WTC11 (cell line): ENCODE measurements around the gene LYZ. TPM values are rescaled to one million over a fixed set of nuclear protein-coding genes. Genes with fewer than 3 reads are reported as not detected.
A peak's percentile ranks its signal among the peaks of the same experiment; 100 is the strongest.

Experiments used
- ATAC-seq: fragments of 200-7000 bp; cut with Tn5 transposase; 2 replicates; pipeline ENCODE4 v1.10.0; 2021; ENCODE audit warnings: mild to moderate bottlenecking, moderate library complexity
- CTCF ChIA-PET: fragments of 300-600 bp; sonication (Branson Sonifier 250); formaldehyde crosslinking; loops from one replicate; lab custom pipeline; 2021; ENCODE audit warnings: antibody characterized with exemption; lab: Charles Lee
- POLR2A ChIA-PET: fragments of 350-600 bp; sonication (Branson Sonifier 250); formaldehyde crosslinking; loops from one replicate; lab custom pipeline; 2021; ENCODE audit warnings: antibody characterized with exemption; lab: Charles Lee
- DNase-seq: peaks from one replicate; pipeline ENCODE4 v3.0.0; 2021; ENCODE audit warnings: low spot score
- H3K27ac Mint-ChIP-seq: 2 replicates; pipeline ENCODE4 v1.8.0; 2021; ENCODE audit warnings: mixed read lengths
- H3K27me3 Mint-ChIP-seq: 2 replicates; pipeline ENCODE4 v1.8.0; 2021; ENCODE audit warnings: low read depth, mild to moderate bottlenecking, moderate library complexity, mixed read lengths
- H3K36me3 Mint-ChIP-seq: 2 replicates; pipeline ENCODE4 v1.8.0; 2021; ENCODE audit warnings: mixed read lengths
- H3K4me1 Mint-ChIP-seq: 2 replicates; pipeline ENCODE4 v1.8.0; 2022; ENCODE audit warnings: mixed read lengths
- H3K4me3 Mint-ChIP-seq: 2 replicates; pipeline ENCODE4 v1.8.0; 2021; ENCODE audit warnings: mild to moderate bottlenecking, moderate library complexity, mixed read lengths
- H3K9me3 Mint-ChIP-seq: 2 replicates; pipeline ENCODE4 v1.8.0; 2021; ENCODE audit warnings: mixed read lengths
- ATF1 ChIP-seq: sonication (generic); formaldehyde crosslinking; IDR thresholded peaks from 2 replicates; pipeline ENCODE4 v1.8.1; 2023; ENCODE audit warnings: mild to moderate bottlenecking, moderate library complexity, missing genetic modification reagents
- ELF4 ChIP-seq: sonication (generic); formaldehyde crosslinking; IDR thresholded peaks from 2 replicates; pipeline ENCODE4 v1.8.1; 2022; ENCODE audit warnings: low read depth, mild to moderate bottlenecking, moderate library complexity, missing genetic modification reagents
- EMX1 ChIP-seq: fragments of 250-450 bp; sonication (Bioruptor Pico); IDR thresholded peaks from 2 replicates; pipeline ENCODE4 v1.8.0; 2021; ENCODE audit warnings: mild to moderate bottlenecking
- ETV6 ChIP-seq: sonication (generic); formaldehyde crosslinking; IDR thresholded peaks from 2 replicates; pipeline ENCODE4 v1.8.1; 2022; ENCODE audit warnings: mild to moderate bottlenecking, missing genetic modification reagents
- FOXP1 ChIP-seq: sonication (generic); formaldehyde crosslinking; IDR thresholded peaks from 2 replicates; pipeline ENCODE4 v1.8.0; 2022; ENCODE audit warnings: missing genetic modification reagents, mild to moderate bottlenecking, moderate library complexity, borderline replicate concordance
- GABPB1 ChIP-seq: sonication (generic); formaldehyde crosslinking; IDR thresholded peaks from 2 replicates; pipeline ENCODE4 v1.8.1; 2023; ENCODE audit warnings: mild to moderate bottlenecking, missing genetic modification reagents
- GTF2I ChIP-seq: fragments of 250-450 bp; sonication (Bioruptor Pico); conservative IDR thresholded peaks from 2 replicates; pipeline ENCODE4 v1.4.0; 2021; ENCODE audit warnings: mild to moderate bottlenecking
- HMGA2 ChIP-seq: fragments of 250-450 bp; sonication (Bioruptor Pico); IDR thresholded peaks from 2 replicates; pipeline ENCODE4 v1.4.0; 2021; ENCODE audit warnings: mild to moderate bottlenecking, moderate library complexity
- JAZF1 ChIP-seq: fragments of 250-450 bp; sonication (Bioruptor Pico); IDR thresholded peaks from 2 replicates; pipeline ENCODE4 v1.9.0; 2021; ENCODE audit warnings: moderate library complexity, mild to moderate bottlenecking, inconsistent platforms
- JUN ChIP-seq: sonication (generic); formaldehyde crosslinking; IDR thresholded peaks from 2 replicates; pipeline ENCODE4 v1.8.0; 2023; ENCODE audit warnings: mild to moderate bottlenecking, missing genetic modification reagents
- KAT7 ChIP-seq: sonication (generic); formaldehyde crosslinking; IDR thresholded peaks from 2 replicates; pipeline ENCODE4 v1.8.1; 2023; ENCODE audit warnings: missing genetic modification reagents, mild to moderate bottlenecking, borderline replicate concordance
- MXD4 ChIP-seq: fragments of 250-450 bp; sonication (Bioruptor Pico); IDR thresholded peaks from 2 replicates; pipeline ENCODE4 v1.8.0; 2021; ENCODE audit warnings: mild to moderate bottlenecking, moderate library complexity, borderline replicate concordance
- NFATC4 ChIP-seq: fragments of 250-450 bp; sonication (Bioruptor Pico); IDR thresholded peaks from 2 replicates; pipeline ENCODE4 v1.9.0; 2021; ENCODE audit warnings: mild to moderate bottlenecking
- NR1H2 ChIP-seq: sonication (generic); formaldehyde crosslinking; IDR thresholded peaks from 2 replicates; pipeline ENCODE4 v1.9.0; 2021; ENCODE audit warnings: mild to moderate bottlenecking, moderate library complexity, missing genetic modification reagents
- SMAD4 ChIP-seq: sonication (generic); formaldehyde crosslinking; IDR thresholded peaks from 2 replicates; pipeline ENCODE4 v1.8.0; 2022; ENCODE audit warnings: mild to moderate bottlenecking, missing genetic modification reagents
- SP1 ChIP-seq: sonication (generic); formaldehyde crosslinking; conservative IDR thresholded peaks from 2 replicates; pipeline ENCODE4 v1.8.1; 2022; ENCODE audit warnings: missing genetic modification reagents
- TCF7 ChIP-seq: sonication (generic); formaldehyde crosslinking; IDR thresholded peaks from 2 replicates; pipeline ENCODE4 v1.8.0; 2022; ENCODE audit warnings: mild to moderate bottlenecking, low read depth, missing genetic modification reagents, moderate library complexity
- ZNF396 ChIP-seq: fragments of 250-450 bp; sonication (Bioruptor Pico); IDR thresholded peaks from 2 replicates; pipeline ENCODE4 v1.8.0; 2021; ENCODE audit warnings: mild to moderate bottlenecking, moderate library complexity, borderline replicate concordance
- total RNA-seq: library from RNA; stranded (reverse); gene quantifications from 3 replicates; pipeline ENCODE4 v1.2.3, GENCODE V29; 2021
- TF ChIP-seq, protein P1 (sequence below): sonication (generic); formaldehyde crosslinking; IDR thresholded peaks from 2 replicates; pipeline ENCODE4 v1.8.0; 2022; ENCODE audit warnings: mild to moderate bottlenecking, missing genetic modification reagents
- TF ChIP-seq, protein P2 (sequence below): sonication (generic); formaldehyde crosslinking; IDR thresholded peaks from 2 replicates; pipeline ENCODE4 v1.8.0; 2023; ENCODE audit warnings: missing genetic modification reagents
- TF ChIP-seq, protein P3 (sequence below): sonication (generic); formaldehyde crosslinking; IDR thresholded peaks from 2 replicates; pipeline ENCODE4 v1.8.1; 2023; ENCODE audit warnings: mild to moderate bottlenecking, moderate library complexity, missing genetic modification reagents
- TF ChIP-seq, protein P4 (sequence below): sonication (generic); formaldehyde crosslinking; IDR thresholded peaks from 2 replicates; pipeline ENCODE4 v1.8.1; 2022; ENCODE audit warnings: mild to moderate bottlenecking, missing genetic modification reagents, moderate library complexity, borderline replicate concordance
- TF ChIP-seq, protein P5 (sequence below): sonication (generic); formaldehyde crosslinking; IDR thresholded peaks from 2 replicates; pipeline ENCODE4 v1.8.1; 2022; ENCODE audit warnings: mild to moderate bottlenecking, moderate library complexity, missing genetic modification reagents
- TF ChIP-seq, protein P6 (sequence below): fragments of 250-450 bp; sonication (Bioruptor Pico); IDR thresholded peaks from 2 replicates; pipeline ENCODE4 v1.8.0; 2021; ENCODE audit warnings: mild to moderate bottlenecking

Gene LYZ
- total RNA-seq, 1 experiment from 2014 or later, result 1.0 TPM

DNA sequence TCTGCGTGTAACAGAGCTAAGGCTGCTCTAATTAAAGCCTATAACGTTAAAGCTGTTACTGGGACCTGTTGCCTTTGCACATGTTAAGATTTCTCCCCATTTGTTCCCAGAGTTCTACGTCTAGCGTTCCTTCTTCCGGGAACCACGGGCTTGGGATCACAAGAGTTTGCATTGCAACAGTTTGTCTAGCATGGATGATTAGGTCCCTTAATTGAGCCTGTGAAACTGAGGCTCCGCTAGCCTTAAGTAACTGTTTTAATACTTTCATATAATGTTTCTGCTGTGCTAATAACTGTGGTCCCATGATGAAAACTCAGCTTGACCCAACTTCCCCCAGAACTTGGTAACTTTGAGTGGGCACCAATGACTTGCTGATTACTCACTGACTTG is 16.7 kb upstream of the LYZ start:
- Mint-ChIP-seq H3K9me3 (peaks cover 2% of the 10 kb centered on the region; the same call in 1 of the 2 replicates), H3K4me3 (peak overlapping the region; percentile 64), H3K36me3 (no peaks in the 10 kb centered on the region), H3K27me3 (no peaks in the 10 kb centered on the region), H3K27ac (peak overlapping the region; percentile 93), H3K4me1 (peaks cover 60% of the 10 kb centered on the region)
- no peak for ATAC-seq
- ChIA-PET CTCF (interaction anchor here (1.2 to 1.8 kb wide), 3 partner anchors 9 to 239 kb away, joined by 3 to 6 read pairs (median 3); no protein-coding TSS in a partner anchor), POLR2A (no interaction called here)
- no peak for DNase-seq
- TF ChIP-seq ATF1 (CRISPR knock-in tag), result no peak
- TF ChIP-seq NR1H2 (CRISPR knock-in tag), result no peak
- TF ChIP-seq SMAD4, result no peak
- TF ChIP-seq, protein P1, sequence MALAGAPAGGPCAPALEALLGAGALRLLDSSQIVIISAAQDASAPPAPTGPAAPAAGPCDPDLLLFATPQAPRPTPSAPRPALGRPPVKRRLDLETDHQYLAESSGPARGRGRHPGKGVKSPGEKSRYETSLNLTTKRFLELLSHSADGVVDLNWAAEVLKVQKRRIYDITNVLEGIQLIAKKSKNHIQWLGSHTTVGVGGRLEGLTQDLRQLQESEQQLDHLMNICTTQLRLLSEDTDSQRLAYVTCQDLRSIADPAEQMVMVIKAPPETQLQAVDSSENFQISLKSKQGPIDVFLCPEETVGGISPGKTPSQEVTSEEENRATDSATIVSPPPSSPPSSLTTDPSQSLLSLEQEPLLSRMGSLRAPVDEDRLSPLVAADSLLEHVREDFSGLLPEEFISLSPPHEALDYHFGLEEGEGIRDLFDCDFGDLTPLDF (CRISPR knock-in tag), result no peak
- TF ChIP-seq SP1 (CRISPR knock-in tag), result no peak
- TF ChIP-seq, all 79 proteins: peak for 0

DNA sequence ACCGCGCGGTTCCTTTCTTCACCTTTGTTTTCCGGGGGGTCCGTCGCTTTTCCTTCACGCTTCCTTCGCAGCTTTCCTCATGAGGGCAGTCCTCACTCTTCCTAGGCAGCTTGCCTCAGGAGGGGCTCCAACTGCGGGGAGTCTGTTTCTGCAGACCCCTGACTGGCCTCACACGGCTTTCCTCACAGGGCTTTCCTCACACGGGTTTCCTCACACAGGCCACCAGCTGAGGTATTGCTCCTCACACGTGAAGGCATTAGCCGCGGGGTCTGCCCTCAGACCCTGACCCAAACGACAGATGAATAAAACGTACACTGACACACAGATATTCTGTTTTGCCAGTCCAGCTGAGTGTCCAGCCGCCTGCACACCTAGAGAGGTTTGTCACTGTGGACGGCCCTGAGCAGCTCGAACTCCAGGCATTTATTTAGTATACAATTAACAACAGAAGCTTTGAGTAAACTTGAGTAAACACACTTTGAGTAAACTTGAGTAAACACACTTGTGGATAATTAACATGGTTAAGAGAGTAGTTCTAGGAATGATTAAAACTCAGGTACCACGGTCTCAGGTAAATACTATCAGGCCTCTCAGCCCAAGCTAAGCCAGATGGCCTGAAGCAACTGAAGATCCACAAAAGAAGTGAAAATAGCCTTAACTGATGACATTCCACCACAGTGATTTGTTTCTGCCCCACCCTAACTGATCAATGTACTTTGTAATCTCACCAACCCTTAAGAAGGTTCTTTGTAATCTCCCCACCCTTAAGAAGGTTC is 16.1 kb upstream of the LYZ start:
- peak overlapping the region; percentile 83 for H3K27ac Mint-ChIP-seq
- H3K36me3 Mint-ChIP-seq, result no peaks in the 10 kb centered on the region
- H3K27me3 Mint-ChIP-seq, result no peaks in the 10 kb centered on the region
- H3K4me1 Mint-ChIP-seq, result peaks cover 60% of the 10 kb centered on the region
- ChIA-PET CTCF (interaction anchor here (1.5 to 1.8 kb wide), 2 partner anchors 8 to 239 kb away, joined by 3 to 6 read pairs; no protein-coding TSS in a partner anchor), POLR2A (no interaction called here)
- H3K9me3 Mint-ChIP-seq, result no peaks in the 10 kb centered on the region
- peak overlapping the region; percentile 64 for H3K4me3 Mint-ChIP-seq
- no peak for ATAC-seq
- TF ChIP-seq, protein P2, sequence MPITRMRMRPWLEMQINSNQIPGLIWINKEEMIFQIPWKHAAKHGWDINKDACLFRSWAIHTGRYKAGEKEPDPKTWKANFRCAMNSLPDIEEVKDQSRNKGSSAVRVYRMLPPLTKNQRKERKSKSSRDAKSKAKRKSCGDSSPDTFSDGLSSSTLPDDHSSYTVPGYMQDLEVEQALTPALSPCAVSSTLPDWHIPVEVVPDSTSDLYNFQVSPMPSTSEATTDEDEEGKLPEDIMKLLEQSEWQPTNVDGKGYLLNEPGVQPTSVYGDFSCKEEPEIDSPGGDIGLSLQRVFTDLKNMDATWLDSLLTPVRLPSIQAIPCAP (CRISPR knock-in tag), result no peak
- TF ChIP-seq NR1H2 (CRISPR knock-in tag) (no peak), ETV6 (CRISPR knock-in tag) (no peak), JAZF1 (no peak), NFATC4 (no peak), KAT7 (no peak), FOXP1 (CRISPR knock-in tag) (no peak), EMX1 (no peak), TCF7 (CRISPR knock-in tag) (no peak), ZNF396 (CRISPR knock-in tag) (no peak), ELF4 (CRISPR knock-in tag) (no peak), HMGA2 (CRISPR knock-in tag) (no peak), GTF2I (CRISPR knock-in tag) (no peak), JUN (CRISPR knock-in tag) (no peak), MXD4 (no peak), GABPB1 (CRISPR knock-in tag) (no peak; the same call in 1 of the 2 replicates)
- TF ChIP-seq, protein P3, sequence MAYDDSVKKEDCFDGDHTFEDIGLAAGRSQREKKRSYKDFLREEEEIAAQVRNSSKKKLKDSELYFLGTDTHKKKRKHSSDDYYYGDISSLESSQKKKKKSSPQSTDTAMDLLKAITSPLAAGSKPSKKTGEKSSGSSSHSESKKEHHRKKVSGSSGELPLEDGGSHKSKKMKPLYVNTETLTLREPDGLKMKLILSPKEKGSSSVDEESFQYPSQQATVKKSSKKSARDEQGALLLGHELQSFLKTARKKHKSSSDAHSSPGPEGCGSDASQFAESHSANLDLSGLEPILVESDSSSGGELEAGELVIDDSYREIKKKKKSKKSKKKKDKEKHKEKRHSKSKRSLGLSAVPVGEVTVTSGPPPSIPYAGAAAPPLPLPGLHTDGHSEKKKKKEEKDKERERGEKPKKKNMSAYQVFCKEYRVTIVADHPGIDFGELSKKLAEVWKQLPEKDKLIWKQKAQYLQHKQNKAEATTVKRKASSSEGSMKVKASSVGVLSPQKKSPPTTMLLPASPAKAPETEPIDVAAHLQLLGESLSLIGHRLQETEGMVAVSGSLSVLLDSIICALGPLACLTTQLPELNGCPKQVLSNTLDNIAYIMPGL (CRISPR knock-in tag), result no peak
- TF ChIP-seq, protein P4, sequence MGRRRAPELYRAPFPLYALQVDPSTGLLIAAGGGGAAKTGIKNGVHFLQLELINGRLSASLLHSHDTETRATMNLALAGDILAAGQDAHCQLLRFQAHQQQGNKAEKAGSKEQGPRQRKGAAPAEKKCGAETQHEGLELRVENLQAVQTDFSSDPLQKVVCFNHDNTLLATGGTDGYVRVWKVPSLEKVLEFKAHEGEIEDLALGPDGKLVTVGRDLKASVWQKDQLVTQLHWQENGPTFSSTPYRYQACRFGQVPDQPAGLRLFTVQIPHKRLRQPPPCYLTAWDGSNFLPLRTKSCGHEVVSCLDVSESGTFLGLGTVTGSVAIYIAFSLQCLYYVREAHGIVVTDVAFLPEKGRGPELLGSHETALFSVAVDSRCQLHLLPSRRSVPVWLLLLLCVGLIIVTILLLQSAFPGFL (CRISPR knock-in tag), result no peak
- TF ChIP-seq, protein P5, sequence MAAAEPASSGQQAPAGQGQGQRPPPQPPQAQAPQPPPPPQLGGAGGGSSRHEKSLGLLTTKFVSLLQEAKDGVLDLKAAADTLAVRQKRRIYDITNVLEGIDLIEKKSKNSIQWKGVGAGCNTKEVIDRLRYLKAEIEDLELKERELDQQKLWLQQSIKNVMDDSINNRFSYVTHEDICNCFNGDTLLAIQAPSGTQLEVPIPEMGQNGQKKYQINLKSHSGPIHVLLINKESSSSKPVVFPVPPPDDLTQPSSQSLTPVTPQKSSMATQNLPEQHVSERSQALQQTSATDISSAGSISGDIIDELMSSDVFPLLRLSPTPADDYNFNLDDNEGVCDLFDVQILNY, result no peak
- TF ChIP-seq, protein P6, sequence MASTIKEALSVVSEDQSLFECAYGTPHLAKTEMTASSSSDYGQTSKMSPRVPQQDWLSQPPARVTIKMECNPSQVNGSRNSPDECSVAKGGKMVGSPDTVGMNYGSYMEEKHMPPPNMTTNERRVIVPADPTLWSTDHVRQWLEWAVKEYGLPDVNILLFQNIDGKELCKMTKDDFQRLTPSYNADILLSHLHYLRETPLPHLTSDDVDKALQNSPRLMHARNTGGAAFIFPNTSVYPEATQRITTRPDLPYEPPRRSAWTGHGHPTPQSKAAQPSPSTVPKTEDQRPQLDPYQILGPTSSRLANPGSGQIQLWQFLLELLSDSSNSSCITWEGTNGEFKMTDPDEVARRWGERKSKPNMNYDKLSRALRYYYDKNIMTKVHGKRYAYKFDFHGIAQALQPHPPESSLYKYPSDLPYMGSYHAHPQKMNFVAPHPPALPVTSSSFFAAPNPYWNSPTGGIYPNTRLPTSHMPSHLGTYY (CRISPR knock-in tag), result no peak
- no peak for DNase-seq
